Loucy (cell line): ENCODE data around the gene TIRAP.

Source experiments
- CTCF ChIP-seq: fragments of 200-600 bp; sonication (generic); conservative IDR thresholded peaks from 2 replicates; pipeline ENCODE4 v1.5.1; 2014; ENCODE audit warnings: mild to moderate bottlenecking, antibody characterized with exemption, low read length
- EZH2phosphoT487 ChIP-seq: fragments of 200-600 bp; IDR thresholded peaks from 2 replicates; pipeline ENCODE4 v1.6.1; 2018; ENCODE audit warnings: antibody characterized with exemption, mild to moderate bottlenecking, moderate library complexity, borderline replicate concordance

GRCh38 chr11:126268361-126268707 is 14.6 kb upstream of the TIRAP start:
- TF ChIP-seq CTCF (no peak), EZH2phosphoT487 (no peak)
